Stimulated activated CD8-positive, alpha-beta memory T cell treated with anti-CD3 and anti-CD28 coated beads, Interleukin-4, amount 100 ng/mL, for 4 hours (primary cell): ENCODE data around the gene LMF2.

Experiments
- DNase-seq, 2 donors: peaks; one replicate each; pipeline ENCODE4 v3.0.0-alpha.2; 2020; ENCODE audit warnings: low read depth in 2 of 2, low spot score in 1 of 2

Gene LMF2

DNA sequence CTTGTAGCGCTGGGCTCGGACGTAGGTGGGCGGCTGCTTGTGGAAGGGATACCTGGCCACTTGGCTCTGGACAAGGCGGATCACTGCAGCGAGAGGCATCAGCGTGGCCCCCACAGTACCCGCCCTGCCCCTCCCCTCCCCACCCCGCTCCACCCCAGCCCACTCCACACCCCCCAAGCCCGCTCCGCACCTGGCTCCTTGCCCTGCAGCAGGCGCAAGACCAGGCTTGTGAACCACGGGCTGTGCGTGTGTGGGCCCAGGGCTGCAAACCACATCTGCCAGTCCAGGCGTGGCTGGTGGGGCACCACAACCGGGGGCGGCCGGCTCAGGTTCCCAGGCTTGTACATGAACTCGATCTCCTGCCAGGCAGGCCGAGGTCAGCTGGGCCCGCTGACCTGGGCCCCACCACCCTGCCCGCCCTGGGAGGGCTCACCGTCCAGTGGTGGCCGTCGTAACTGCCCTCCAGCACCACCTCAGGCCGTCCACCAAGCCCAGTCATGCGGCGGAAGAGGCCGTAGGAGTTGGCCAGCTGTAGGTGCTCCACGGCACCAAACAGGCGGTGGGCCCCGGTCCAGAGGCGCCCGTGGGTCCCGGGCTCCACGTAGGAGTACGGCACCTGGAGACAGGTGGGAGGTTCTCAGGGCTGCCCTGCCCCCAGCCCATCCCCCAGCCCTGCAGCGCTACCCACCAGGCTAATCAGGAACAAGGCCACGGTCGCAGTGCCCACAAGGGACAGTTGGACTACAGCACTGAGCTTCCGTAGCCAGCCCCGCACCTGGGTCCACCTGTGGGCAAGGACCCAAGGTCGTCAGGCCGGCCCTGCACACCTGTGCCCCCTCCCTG, 2.9 kb downstream of the LMF2 start:
- DNase-seq = no peak

DNA sequence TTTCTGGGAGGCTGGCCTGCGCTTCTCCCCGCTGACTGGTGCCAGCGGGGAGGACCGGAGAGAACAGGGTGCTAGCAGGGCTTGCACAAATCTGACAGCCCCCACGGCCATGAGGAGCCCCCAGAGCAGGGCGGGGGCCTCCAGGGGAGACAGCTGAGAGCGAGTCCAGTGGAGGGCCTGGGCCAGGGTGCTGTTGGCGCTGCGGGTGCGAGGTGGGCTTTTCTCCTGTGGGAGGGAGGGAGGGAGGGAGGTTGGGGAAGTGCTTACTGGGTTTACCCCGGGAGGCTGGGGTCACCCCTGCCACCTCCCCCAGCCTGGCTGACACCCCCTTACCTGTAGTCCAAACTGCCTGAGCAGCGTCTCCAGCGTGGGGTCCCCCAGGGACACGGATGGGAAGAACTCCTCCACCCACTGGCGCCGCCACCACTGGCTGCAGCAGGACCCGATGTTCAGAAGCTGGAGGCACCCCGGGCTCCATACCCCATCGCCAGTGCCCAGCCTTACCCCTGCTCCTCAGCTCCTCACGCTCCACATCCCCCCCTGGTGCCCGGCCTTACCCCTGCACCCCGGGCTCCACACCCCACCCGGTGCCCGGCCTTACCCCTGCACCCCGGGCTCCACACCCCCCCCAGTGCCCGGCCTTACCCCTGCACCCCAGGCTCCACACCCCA, 3.9 kb downstream of the LMF2 start:
- no peak for DNase-seq

DNA sequence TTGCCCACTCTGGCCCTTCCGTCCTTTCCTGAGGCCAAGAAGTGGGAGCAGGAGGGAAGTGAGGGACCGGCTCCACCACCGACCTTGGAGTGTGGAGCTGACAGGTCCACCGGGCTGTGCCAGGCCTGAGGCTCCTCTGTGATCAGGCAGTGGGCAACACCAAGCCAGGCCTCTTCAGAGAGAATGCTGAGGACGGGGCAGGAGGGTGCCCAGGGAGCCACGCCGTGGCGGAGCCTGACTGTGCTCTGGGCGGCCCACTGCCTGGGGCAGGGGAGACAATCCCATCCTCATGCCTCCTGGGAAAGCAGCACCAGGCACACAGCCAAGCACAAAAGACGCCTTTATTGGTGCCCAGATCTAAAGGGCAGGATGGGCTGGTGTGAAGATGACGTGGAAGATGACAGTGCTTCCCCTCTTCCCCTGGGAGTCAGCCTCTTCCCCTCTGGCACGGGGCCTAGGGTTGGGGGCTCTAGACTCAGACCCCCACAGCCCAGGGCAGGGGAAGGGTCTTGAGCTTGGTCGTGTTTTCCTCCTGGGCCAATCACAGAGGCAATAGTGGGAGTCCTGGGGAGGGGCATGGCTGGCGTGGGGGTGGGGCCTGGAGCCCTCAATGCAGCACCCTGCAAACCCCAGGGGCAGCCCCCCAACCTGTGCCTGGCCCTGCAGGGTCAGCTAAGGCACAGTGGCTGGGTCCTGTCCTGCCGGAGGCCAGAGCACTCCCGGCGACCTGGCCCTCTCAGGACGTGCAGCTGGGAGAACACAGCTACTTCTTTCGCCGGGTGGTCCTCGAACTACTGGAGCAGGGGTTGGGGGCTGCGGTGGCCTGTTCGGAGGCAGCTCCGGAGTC, 4.7 kb downstream of the LMF2 start:
- no peak for DNase-seq

- no peak for DNase-seq
Measured at GRCh38 chr22:50502096-50502495, 5.4 kb downstream of the LMF2 start.

- DNase-seq = no peak
Measured at GRCh38 chr22:50500452-50500851, 7.0 kb downstream of the LMF2 start.

GRCh38 chr22:50498322-50498890, 9.1 kb downstream of the LMF2 start:
- DNase-seq = peak; percentile 42 to 49

DNA sequence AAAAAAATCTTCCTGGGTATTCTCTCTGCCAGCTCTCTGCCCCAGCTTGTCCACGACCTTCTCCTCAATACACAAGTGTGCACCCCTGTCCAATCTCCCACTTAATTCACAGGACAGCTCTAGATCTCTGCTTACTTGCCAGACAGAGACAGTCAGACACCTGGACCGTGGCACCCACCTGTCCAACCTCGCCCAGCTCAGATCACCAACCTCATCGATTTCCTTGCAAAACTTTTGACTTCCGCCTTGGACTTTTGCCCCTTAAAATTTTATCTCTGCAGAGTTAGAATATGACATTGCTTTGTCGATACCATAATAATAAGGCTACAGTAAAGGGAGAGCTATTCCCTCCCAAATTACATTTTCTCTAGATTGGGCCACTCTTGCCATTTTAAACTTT, 10.4 kb downstream of the LMF2 start:
- DNase-seq = no peak

DNA sequence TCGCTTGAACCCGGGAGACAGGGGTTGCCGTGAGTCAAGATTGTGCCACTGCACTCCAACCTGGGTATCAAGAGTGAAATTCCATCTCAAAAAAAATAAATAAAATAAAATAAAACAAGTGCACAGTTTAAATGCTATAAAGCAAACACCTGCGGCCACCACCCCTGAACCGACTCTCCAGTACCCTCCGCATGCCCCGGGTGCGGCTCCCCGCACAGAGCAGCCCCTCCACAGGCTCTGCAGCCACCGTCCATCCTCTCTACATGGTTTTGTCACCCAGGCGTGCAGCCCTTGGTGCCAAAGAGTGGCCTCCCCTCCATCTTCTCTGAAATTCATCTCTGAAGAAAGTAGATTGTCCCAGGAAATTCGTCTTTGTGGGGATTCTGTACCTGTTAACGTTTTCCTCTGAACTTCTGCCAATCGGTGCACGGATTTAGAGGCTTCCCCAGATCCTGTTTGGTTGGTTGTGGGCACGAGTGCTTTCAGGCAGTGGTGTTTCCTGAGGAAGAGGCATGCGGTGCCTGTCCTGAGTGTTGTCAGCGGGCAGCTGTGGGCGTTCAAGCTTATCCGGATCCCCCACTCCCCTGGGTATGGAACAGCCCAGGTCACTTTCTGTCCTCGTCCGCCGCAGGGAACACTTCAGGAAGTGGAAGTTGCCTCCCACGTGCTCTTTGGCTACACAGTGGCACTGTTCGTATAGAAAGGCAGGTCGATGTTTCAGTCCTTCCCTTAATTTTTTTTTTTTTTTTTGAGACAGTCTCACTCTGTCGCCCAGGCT, 16.8 kb downstream of the LMF2 start:
- DNase-seq = no peak

- DNase-seq = no peak
Measured at GRCh38 chr22:50489363-50490243, 17.9 kb downstream of the LMF2 start.

DNA sequence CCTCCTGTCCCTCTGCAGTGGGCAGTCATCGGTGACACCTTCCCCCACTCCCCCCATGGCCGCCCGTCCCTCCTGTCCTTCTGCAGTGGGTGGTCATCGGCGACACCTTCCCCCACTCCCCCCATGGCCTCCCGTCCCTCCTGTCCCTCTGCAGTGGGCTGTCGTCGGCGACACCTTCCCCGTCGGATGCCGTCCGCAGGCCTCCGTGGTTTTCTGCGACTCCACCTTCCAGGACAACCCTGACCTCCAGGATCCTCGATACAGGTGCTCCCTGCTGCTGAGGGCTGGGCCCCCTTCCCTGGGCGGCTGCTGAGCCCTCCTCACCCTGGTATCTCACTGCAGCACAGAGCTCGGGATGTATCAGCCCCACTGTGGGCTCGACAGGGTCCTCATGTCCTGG, 18.6 kb downstream of the LMF2 start:
- DNase-seq = no peak

DNA sequence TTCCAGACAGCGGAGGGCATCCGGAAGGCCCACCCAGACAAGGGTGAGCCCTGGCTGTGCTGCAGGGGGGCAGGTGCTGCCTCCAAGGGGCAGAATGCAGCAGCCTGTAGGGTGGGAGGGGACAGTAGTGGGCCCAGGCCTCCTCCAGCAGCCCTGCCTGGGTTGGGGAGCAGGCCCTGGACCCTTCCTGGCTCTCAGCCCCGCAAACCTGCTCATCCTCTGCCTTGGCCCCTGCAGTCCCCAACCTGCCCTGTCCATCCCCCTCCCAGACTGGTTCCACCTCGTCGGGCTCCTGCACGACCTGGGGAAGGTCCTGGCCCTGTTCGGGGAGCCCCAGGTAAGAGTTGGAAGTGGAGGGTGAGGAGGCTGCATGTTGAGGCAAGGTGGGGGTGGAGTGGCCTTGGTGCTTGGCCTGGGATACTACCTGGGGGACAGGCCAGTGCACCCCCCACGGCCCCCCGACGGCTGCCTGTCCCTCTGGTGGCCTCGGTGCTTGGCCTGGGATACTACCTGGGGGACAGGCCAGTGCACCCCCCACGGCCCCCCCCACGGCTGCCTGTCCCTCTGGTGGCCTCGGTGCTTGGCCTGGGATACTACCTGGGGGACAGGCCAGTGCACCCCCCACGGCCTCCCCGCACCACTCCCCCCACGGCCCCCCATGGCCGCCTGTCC, 19.4 kb downstream of the LMF2 start:
- no peak for DNase-seq

- DNase-seq = no peak
Measured at GRCh38 chr22:50487290-50488005, 20.1 kb downstream of the LMF2 start.

DNA sequence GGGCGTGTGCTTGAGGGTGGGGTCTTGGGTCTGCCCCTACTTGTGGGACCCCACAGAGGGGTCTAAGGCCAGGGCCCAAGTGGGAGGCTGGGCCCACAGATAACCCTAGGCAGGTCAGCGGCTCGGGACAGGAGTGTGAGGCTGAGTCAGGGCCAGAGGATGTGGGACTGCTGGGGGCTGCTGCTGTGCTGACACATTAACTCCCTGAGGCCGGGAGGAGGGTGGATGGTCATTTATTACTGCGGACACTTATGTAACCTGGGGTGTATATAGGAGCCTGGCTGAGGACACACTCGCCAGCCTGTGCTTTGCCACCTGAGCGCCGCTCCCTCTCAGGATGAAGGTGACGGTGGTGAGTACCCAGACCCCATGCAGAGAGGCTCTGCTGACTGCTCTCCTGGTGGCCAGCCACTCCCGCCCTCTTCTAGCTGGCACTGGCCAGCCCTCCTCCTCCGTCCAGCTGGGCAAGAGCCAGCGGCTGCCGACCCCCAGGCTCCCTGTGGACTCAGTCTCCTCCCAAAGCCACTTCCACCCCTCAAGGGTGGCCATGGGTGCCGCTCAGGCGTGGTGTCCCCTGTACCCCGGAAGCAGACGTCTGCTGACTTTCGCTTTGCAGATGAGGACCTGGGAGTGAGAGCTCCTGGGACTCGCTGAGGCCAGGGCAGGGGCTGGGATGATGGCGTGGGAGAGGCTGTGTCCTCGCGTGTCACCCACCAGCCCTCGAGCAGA, 20.8 kb downstream of the LMF2 start, which contains the start of gene MIOX:
Gene MIOX, plus strand, starts transcription at position 299 of the 729 bp plus-strand sequence. Its CDS starts 39 bp downstream, at position 338.
- DNase-seq = no peak

- no peak for DNase-seq
Measured at GRCh38 chr22:50485221-50486131, 22.0 kb downstream of the LMF2 start.

DNA sequence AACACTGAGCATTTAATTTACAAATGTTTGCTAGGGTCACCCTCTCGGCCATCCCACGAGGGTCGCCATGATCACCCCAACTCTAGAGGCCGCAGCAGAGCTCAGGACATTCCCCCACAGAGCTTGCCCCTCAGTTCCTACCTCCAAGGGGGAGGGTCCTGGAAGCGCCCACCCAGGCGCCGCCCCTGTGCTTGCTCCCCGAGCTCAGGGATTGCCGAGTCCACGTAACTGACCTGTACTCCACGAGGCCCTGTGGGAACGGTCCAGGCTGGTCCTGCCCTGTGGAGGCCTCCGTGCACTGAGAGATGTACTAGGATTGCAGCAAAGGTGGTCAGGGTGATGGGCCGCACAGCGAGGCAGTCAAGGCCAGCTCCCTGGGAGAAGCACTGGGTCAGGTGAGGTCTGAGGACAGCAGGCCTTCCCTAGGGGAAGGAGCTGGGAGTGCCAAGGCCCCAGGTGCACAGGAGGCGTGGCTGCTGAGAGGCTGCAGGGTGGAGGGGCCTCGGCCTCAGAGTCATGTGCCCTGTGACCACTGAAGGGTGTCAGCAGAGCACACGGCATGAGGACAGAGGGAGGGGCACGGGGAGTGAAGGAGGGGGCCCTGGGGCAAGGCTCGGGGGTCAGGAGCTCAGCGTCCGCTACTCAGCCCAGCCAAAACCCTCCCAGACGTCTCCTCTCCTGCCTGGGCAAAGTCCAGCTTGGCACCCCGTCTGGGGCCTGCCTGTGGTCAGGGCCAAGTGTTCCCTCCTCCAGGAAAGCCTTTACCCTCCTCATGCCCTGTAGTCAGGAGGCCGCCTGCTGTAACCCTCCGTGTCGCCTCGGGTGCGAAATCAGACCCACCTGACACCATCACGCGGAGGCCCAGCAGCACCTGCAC, 23.3 kb downstream of the LMF2 start:
- DNase-seq = no peak

DNA sequence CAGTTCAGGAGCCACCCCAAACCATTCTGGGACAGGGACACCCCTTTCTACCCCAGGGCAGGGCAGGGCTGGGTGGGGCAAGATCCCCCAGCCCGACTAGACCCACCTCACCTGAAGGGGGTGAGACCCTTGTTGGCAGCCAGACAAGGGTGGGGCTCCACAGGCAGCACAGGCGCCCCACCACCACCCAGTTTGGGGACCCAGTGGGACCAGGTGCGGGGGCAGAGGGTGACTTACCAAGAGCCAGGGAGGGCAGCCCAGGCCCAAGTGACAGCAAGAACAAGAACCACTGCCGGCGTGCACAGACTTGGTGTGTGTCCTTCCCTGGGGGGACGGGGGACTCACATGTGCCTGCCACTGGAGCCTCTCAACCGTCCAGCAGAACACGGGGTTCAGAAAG, 23.9 kb downstream of the LMF2 start:
- no peak for DNase-seq
